Activated CD4-positive, alpha-beta T cell treated with anti-CD3 and anti-CD28 coated beads for 1 hour (primary cell): ENCODE data around the gene MAP3K15.

Experiments used
- DNase-seq: peaks from one replicate; pipeline ENCODE4 v3.0.0-alpha.2; 2020

Gene MAP3K15, protein sequence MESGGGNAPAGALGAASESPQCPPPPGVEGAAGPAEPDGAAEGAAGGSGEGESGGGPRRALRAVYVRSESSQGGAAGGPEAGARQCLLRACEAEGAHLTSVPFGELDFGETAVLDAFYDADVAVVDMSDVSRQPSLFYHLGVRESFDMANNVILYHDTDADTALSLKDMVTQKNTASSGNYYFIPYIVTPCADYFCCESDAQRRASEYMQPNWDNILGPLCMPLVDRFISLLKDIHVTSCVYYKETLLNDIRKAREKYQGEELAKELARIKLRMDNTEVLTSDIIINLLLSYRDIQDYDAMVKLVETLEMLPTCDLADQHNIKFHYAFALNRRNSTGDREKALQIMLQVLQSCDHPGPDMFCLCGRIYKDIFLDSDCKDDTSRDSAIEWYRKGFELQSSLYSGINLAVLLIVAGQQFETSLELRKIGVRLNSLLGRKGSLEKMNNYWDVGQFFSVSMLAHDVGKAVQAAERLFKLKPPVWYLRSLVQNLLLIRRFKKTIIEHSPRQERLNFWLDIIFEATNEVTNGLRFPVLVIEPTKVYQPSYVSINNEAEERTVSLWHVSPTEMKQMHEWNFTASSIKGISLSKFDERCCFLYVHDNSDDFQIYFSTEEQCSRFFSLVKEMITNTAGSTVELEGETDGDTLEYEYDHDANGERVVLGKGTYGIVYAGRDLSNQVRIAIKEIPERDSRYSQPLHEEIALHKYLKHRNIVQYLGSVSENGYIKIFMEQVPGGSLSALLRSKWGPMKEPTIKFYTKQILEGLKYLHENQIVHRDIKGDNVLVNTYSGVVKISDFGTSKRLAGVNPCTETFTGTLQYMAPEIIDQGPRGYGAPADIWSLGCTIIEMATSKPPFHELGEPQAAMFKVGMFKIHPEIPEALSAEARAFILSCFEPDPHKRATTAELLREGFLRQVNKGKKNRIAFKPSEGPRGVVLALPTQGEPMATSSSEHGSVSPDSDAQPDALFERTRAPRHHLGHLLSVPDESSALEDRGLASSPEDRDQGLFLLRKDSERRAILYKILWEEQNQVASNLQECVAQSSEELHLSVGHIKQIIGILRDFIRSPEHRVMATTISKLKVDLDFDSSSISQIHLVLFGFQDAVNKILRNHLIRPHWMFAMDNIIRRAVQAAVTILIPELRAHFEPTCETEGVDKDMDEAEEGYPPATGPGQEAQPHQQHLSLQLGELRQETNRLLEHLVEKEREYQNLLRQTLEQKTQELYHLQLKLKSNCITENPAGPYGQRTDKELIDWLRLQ (N-terminal part only)

DNA sequence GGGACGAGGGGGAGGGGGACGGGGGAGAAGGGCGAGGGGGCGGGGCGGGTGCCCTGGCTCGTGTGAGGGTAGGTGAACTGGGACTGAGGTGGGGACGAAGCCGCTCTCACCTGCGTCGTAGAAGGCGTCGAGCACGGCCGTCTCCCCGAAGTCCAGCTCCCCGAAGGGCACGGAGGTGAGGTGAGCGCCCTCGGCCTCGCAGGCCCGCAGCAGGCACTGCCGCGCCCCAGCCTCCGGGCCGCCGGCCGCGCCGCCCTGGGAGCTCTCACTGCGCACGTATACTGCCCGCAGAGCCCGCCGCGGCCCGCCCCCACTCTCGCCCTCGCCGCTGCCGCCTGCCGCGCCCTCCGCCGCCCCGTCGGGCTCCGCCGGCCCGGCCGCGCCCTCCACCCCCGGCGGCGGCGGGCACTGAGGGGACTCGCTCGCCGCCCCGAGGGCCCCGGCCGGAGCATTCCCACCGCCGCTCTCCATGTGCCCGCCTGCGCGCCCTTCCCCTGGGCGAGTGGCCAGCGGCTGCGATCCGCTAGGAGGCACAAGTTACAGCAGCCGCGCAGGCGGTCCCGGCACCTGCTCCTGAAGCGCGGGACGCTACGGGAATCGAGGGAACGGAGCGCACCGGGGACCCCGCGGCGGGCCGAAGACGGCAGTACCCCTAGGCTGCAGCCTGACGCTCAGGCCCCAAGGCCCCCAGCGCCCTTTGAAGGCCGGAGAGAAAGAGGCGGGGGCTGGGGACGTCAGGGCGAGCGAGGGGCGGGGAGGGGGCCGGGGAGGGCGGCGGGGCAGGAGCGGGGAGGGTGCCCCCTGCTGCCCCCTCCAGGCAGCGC lies at the start of gene MAP3K15:
MAP3K15 (minus strand) TSS at position 718 of the 824 bp plus-strand sequence; CDS start at position 471, 247 bp downstream.
- DNase-seq, result no peak

DNA sequence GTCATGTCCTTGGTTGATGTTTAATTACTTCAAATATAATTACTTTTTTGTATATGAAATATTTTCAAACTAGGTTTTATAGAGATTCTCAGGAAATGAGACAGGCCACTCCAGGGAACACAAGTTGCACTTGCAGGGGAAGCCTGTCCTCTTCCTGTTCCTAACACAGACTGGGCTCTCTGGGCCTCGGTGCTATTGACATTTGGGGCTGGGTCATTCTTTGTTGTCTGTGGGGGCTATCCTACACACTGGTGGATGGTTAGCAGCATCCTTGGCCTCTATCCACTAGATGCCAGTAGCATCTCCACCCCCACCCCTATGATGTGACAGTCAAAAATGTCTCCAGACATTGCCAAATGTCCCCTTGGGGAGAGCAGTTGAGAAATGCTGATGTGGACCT lies 49.3 kb upstream of the MAP3K15 start:
- DNase-seq, result no peak

DNA sequence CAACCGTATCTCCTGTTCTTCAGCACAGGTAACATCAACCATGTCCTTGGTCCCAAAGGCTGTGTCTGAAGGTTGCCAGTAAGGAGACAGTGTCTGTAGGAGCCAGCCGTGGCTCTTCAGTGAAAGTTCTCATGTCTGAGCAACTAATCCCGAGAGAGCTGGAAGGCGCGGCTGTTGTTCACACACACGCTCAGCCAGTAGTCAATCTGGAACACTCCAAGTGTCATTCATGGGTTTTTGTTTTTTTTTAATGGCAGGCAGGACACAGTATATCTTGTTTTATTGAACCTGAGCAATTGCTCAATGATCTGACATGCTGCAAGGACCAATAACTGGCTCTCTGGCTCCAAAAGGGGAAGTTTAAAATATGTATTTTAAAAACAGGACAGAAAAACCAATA lies 48.4 kb upstream of the MAP3K15 start:
- no peak for DNase-seq

DNA sequence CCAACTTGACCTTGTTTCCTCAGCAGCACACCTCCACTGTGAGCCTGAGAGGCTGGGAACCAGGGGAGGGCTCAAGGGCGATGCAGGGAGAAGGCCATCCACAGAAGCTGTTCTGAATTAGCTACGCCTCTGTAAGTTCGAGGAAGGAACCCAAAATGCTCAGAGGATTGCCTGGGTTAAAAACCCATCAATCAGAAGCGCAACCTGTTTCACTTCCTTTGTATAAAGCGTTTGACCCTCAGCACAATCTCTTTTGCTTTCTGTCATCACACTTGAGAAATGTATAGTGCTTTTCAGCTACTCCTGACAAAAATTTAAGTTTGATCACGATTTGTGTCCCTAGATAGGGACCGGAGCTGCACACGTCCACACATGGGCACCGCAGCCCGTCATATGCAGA lies 48.0 kb upstream of the MAP3K15 start:
- DNase-seq, result no peak

DNA sequence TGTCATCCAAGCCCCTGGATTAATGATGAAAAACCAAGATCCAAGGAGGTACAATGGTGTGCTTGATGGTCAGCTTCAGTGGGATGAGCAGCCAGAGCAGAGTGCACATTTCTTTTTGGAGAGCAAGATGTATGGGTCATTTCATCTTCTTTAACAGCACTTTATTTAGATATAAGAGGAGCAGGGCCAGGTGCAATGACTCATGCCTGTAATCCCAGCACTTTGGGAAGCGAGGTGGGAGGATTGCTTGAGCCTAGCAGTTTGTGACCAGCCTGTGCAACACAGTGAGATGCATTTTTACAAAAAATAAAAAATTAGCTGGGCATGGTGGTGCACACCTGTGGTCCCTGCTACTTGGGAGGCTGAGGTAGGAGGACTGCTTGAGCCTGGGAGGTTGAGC lies 45.3 kb upstream of the MAP3K15 start:
- DNase-seq, result no peak

DNA sequence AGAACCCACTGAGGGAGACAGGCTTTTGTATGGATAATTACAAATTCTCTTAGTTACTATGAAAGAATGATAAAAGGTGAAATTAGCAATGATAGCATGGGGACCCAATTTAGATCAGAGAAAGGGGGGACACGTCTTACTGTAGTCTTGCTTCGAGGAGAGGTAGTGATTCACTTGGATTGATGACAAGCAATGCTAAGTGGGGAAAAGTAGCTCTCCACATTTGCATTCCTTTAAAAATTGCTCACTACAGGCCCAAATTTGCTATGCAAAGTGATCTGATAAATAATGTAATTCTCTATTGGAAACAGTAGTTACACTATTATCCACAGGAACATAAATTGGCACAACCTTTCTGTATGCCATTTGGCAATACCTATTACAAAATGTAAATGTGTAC lies 42.5 kb upstream of the MAP3K15 start:
- DNase-seq, result no peak

DNA sequence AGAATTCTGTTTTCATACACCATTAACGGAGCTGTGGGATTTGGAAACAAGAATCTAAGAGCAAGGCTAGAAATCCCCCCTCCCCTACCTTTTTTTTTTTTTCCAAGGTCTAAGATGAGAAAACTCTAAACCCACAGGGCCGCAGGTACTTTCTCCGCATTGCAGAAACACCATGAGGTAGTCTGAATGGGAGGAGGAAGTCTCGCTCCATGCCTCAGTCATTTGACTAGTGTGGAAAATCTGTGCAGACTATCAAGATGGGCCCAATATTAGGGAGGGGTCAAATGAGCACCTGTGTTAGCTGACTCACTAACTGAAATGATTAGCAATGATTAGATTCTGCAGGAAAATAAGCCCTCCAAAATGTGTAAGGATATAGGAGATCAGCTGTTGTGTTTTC lies 40.9 kb upstream of the MAP3K15 start:
- no peak for DNase-seq

DNA sequence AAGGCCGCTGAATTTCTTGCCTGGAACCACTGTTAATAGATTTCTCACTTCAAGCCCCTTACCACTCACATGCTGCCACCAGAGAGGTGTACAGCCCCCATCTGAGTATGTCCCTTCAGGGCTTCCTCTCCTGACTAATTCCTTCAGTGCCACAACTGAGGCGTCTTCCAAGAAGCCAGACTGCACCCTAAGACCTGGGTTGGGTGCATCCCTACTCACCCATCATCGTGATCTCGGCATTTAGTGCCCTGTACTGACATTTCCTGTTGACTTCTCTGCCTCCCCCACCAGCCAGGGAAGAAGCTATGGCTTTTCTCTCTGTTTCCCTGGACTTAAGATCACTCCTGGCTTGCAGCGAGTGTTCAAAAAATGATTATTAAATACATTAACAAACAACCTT lies 40.4 kb upstream of the MAP3K15 start:
- DNase-seq, result no peak

DNA sequence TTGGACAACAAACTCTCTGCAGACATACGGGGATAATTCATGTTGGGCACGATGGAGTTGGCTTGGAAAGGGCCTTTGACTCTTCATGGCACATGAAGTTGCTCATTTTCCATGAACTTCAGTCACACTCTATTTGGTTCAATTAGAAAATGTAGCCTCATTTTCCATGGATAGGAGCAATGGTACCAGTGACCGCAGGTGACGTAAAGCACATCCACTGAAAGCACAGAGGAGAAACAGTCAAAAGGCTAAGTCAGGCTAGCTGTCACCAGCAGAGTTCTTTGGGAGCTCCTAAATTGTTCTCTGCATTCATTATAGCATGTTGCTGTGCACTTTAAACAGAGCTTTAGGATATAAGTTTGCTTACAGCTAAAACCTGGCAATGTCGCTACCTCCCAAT lies 39.9 kb upstream of the MAP3K15 start:
- DNase-seq, result no peak

DNA sequence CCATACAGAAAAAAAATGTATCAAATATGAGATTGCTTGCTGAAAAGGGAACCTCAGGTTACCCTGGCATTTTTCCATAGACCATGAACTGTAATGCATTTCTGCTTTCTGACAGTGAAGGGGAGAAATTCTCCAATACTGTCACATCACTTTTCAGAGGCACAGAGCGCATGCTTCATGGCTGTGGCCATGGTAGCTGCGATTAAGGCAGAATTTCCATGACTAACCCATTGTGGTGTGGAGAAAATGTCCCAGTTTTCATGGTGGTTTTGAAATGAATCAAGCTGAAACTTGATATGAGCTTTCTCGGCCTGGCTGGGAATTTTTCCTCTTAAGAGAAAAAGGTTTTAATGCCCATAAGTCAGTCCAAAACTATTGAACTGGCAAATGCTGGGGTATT lies 39.5 kb upstream of the MAP3K15 start:
- DNase-seq, result no peak

DNA sequence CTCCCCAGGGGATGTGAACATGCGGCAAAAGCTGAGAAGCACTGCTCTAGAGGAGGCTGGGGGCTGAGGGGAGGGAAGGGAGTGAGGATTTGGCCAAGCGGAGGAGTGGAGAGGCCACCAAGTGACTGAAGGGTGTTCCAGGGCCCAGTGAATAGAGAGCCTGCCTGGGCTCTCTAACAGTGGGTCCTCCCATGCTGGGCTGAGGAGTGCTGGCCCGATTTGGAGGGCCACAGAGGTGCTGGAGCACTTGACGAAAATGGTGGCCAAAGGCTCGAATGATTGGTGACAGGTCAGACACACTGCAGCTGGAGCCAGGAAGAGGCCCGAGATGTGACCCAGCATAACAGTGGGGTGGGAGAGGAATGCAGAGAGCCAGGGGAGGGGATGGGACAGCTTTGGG lies 37.5 kb upstream of the MAP3K15 start:
- no peak for DNase-seq

DNA sequence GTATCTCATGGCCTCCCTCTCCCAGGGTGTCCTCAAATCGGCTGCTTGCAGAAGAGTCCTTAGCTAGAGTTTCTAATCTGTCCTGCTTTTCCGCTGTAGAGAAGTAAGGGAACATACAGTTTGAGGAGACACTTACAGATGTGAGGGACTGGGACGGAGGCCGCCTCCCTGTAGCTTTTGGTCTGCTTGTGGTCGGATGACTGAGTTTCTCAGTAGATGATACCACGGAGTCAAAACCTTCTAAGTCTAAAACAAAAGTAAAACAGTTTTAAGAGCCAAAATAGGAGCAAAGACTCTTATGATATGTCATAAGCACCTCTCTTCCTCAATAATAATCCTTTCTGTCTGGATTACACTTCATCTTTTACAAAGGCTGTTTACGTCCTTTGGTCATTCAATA lies 34.5 kb upstream of the MAP3K15 start:
- no peak for DNase-seq

DNA sequence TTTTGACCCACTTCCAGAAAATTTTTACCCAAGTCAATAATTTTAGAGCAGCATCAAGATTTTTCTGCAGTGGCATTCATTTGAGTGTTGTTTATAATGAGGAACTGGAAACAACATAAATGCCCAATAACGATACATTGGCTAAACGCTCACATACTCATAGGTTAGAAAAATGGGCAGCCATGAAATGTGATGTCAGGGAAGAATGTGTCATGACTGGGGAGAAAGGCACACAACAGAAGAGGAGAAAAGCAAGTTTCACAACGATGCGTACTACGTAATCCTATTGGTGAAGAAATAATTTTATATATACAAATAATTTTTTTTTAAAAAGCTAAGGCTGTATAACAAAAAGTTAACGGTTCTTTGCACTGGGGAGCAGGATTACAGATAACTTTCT lies 33.6 kb upstream of the MAP3K15 start:
- DNase-seq, result no peak

DNA sequence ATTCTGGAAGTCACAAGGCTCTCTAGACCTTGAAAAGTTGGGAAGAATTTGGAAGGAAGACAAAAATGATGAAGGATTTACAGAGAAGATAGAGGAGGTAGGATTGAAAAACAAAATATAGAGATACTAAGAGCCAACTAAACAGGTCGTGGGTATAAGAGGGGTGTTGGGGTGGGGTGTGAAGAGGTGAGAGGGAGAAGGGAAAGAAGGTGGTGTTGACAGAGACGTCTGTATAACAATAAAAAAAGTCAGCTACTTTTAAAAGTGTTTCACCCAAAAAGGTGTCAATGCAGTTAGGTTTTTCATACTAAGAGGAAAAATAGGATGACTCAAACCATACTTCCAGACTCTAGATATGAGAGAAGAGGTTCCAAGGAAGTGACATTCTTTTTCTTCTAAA lies 33.0 kb upstream of the MAP3K15 start:
- DNase-seq, result no peak

DNA sequence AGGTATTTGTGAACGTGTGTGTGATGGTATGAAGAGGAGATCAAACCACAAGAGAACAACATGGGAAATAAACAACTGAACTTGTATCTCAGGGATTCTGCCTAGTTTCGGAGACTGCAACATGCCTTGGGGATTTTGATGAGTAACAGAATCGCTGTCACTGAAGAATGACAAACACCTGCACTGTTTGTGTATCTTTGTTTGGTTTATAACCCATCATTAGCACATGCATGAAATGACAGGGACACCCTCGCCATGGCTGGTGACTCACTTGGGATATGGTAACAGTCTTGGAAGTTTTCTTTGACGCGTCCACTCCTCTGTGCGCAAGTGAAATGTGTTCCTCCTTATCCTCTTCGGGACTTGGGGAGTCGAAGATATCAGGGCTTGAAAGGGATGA lies 30.3 kb upstream of the MAP3K15 start:
- DNase-seq, result no peak

DNA sequence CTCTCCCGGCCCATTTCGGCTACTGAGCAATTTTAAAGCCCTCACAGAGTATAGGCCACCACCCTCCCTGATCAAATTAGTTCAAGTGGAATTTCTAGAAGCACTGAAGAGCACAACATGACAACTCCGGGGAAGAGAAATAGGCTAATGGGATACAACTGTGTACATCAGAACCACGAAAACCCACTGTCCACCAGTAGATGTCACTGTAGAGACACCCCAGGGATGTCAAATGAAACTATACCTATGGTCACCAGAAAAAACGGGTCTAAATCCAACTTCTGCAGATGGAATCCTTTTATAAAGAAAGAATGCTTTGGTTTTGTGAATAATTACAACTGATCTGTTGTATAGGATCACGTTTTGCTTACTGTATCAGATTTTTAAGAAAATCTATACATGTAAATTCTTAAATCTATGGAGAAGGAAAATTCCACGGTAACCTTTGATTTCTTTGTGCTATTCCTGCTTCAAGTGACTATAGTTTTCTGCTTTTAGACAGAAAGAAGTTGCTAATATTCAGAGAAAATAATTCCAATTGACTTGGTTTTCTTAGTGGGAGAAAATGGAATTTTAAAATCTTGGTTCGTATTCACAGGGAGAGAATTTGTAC lies 29.5 kb upstream of the MAP3K15 start:
- no peak for DNase-seq

DNA sequence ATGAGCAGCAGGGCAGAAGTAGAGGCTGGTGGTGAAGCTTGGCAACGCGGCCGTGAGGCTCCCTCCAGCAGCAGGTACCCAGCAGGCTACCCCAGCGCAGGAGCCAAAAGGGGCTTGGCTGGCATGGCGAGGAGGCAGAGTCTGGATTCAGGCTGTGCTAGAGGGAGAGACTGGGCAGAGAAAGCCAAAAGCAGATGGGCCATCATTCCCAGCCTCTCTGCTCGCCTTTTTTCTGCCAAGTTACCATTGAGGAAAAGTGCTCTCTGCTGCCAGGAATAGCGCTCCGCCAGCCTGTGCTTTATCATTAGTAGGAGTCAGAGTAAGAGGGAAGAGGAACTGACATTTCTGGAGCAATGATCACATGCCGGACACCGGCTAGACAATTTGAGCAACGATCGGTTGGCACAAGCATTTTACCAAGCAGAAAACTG lies 28.7 kb upstream of the MAP3K15 start:
- no peak for DNase-seq

DNA sequence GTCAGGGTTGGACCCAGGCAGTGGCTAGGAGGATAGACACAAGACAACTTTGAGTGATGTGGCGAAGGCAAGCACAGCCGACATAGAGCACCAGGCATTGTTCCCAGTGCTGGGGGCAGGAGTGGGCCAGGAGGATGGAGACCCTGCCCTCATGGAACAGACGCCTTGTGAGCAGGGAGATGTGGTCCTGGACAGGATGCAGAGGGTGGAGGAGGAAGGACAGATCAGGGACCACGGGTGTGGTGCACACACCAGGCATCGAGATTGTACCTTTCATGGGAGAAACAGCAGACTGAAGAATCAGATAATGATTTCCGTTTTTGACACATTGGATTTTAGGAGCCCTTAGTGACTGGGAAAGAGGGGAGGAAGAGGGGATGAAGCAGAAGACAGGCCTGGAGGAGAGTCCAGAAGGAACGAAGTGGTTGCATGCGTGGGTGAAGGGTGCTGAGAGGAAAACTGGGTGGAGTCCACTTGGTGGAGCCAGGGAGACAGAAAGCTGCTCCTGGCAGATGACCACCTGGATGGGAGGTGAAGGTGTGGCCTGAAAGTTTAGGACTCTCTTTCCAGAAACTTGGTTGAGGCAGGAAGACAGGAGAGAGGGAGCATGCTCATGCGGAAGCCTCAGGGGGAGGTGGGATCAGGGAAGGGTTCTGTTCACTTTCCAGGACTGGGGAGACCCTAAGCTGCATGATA lies 27.9 kb upstream of the MAP3K15 start:
- DNase-seq, result no peak

DNA sequence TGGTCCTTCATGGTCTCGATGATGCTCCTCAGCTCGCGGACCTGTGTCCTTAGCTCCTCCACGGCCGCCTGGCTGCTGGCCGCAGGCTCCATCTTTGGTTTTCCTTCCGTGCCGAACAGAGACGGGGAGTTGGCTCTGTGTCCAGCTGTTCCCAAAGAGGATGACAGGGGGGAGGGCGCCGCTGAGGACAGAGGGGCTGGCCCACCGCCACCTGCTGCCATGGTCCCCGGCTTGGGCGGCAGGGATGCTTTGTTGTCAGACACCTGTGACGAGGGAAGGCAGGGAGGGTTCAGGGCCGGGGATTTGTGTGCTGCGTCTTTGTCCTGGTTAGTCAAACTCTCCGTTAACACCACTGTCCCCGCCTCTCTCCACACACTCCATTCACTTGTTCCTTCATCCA lies 26.6 kb upstream of the MAP3K15 start:
- DNase-seq, result no peak

DNA sequence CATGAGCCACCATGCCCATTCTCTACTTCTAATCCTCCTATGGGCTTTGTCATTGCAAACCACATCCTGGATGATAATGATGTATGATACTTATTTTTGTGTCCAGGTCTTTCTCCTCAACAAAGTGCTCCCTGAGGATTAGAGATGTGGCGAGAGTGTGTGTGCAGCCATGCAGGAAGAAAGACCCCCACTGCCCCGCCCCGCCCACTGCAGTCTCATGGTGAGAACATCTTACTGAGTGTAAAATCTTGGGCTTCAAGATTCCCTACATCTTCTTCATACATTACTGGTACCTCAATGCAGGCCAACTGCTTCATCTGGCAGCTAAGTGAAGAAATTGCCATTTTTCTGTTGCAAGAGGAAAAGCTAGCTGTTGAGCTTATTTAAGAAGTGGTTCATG lies 25.9 kb upstream of the MAP3K15 start:
- DNase-seq, result no peak

DNA sequence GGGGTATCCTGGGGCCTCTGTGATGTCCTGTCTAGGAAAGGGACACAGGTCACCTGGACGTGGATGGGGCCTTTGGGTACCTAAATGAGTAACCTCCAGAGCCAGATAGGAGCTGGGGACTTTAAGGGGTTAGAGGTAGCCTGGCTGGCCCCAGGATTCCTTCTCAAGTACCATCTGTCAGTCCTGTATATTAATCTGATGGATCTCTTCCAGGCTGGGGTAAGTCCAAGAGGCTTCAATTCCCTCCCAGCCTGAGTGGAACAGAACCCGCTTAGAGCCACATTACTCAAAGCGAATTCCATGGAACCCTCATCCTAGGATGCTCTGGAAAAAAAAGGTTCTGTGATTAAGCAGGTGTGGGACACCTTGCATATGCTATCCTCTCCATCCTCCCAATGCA lies 24.8 kb upstream of the MAP3K15 start:
- DNase-seq, result no peak
